T-helper 2 cell treated with Interferon-gamma antibody and Interleukin-4, amounts not matched to agents 5 μg/mL and 100 μg/mL, for 36 hours (primary cell): ENCODE data around the gene LCP1.

Source experiments
- DNase-seq: peaks from one replicate; pipeline ENCODE4 v3.0.0; 2021; ENCODE audit warnings: low spot score
- H3K27ac Mint-ChIP-seq: one replicate; pipeline ENCODE4 v1.8.0; 2021; ENCODE audit warnings: mild to moderate bottlenecking, mixed read lengths
- H3K27me3 Mint-ChIP-seq: one replicate; pipeline ENCODE4 v1.8.0; 2021; ENCODE audit warnings: low read depth, mixed read lengths
- H3K36me3 Mint-ChIP-seq: one replicate; pipeline ENCODE4 v1.8.0; 2021; ENCODE audit warnings: low read depth, mixed read lengths
- H3K4me1 Mint-ChIP-seq: one replicate; pipeline ENCODE4 v1.8.0; 2021; ENCODE audit warnings: low read depth, mixed read lengths
- H3K4me3 Mint-ChIP-seq: one replicate; pipeline ENCODE4 v1.8.0; 2022; ENCODE audit warnings: mild to moderate bottlenecking, moderate library complexity, mixed read lengths
- H3K9me3 Mint-ChIP-seq: one replicate; pipeline ENCODE4 v1.8.0; 2021; ENCODE audit warnings: mixed read lengths

The LCP1 gene

GRCh38 chr13:46103037-46103436, 78.9 kb downstream of the LCP1 start:
- Mint-ChIP-seq H3K27me3 (peaks cover 20% of the 10 kb centered on the region), H3K4me3 (no peak overlapping the region), H3K9me3 (no peaks in the 10 kb centered on the region), H3K4me1 (peaks cover 5% of the 10 kb centered on the region), H3K36me3 (no peaks in the 10 kb centered on the region), H3K27ac (no peak overlapping the region)
- DNase-seq = no peak

GRCh38 chr13:46102255-46102605, 79.7 kb downstream of the LCP1 start:
- no peak for DNase-seq
- peaks cover 16% of the 10 kb centered on the region for H3K27me3 Mint-ChIP-seq
- peaks cover 5% of the 10 kb centered on the region for H3K4me1 Mint-ChIP-seq
- H3K36me3 Mint-ChIP-seq = no peaks in the 10 kb centered on the region
- no peaks in the 10 kb centered on the region for H3K9me3 Mint-ChIP-seq
- no peak overlapping the region for H3K4me3 Mint-ChIP-seq
- no peak overlapping the region for H3K27ac Mint-ChIP-seq

GRCh38 chr13:46101484-46102254, 80.3 kb downstream of the LCP1 start:
- Mint-ChIP-seq H3K4me1 (no peaks in the 10 kb centered on the region), H3K4me3 (no peak overlapping the region), H3K9me3 (no peaks in the 10 kb centered on the region), H3K27ac (no peak overlapping the region), H3K27me3 (peaks cover 14% of the 10 kb centered on the region), H3K36me3 (no peaks in the 10 kb centered on the region)
- DNase-seq = no peak

- H3K4me3 Mint-ChIP-seq = no peak overlapping the region
- no peaks in the 10 kb centered on the region for H3K4me1 Mint-ChIP-seq
Measured at GRCh38 chr13:46101002-46101401, 81.0 kb downstream of the LCP1 start.

GRCh38 chr13:46100191-46100815, 81.7 kb downstream of the LCP1 start:
- Mint-ChIP-seq H3K36me3 (no peaks in the 10 kb centered on the region), H3K27me3 (peaks cover 14% of the 10 kb centered on the region), H3K4me3 (no peak overlapping the region), H3K27ac (no peak overlapping the region), H3K9me3 (no peaks in the 10 kb centered on the region), H3K4me1 (no peaks in the 10 kb centered on the region)
- no peak for DNase-seq

More at GRCh38 chr13:46101002-46101401, 81.0 kb downstream of the LCP1 start:
- no peaks in the 10 kb centered on the region for H3K36me3 Mint-ChIP-seq
- H3K9me3 Mint-ChIP-seq = no peaks in the 10 kb centered on the region
- DNase-seq = no peak
- no peak overlapping the region for H3K27ac Mint-ChIP-seq
- H3K27me3 Mint-ChIP-seq = peaks cover 16% of the 10 kb centered on the region

GRCh38 chr13:46097663-46098062, 84.3 kb downstream of the LCP1 start:
- H3K9me3 Mint-ChIP-seq = no peaks in the 10 kb centered on the region
- H3K27ac Mint-ChIP-seq = no peak overlapping the region
- H3K4me1 Mint-ChIP-seq = no peaks in the 10 kb centered on the region
- peaks cover 24% of the 10 kb centered on the region for H3K27me3 Mint-ChIP-seq
- no peaks in the 10 kb centered on the region for H3K36me3 Mint-ChIP-seq
- no peak for DNase-seq
- no peak overlapping the region for H3K4me3 Mint-ChIP-seq

GRCh38 chr13:46097015-46097414, 85.0 kb downstream of the LCP1 start:
- H3K4me3 Mint-ChIP-seq = no peak overlapping the region
- no peak for DNase-seq
- H3K36me3 Mint-ChIP-seq = no peaks in the 10 kb centered on the region
- no peak overlapping the region for H3K27ac Mint-ChIP-seq
- H3K9me3 Mint-ChIP-seq = no peaks in the 10 kb centered on the region
- H3K27me3 Mint-ChIP-seq = peaks cover 27% of the 10 kb centered on the region
- no peaks in the 10 kb centered on the region for H3K4me1 Mint-ChIP-seq

- peaks cover 27% of the 10 kb centered on the region for H3K27me3 Mint-ChIP-seq
- no peak for DNase-seq
- no peaks in the 10 kb centered on the region for H3K36me3 Mint-ChIP-seq
- no peaks in the 10 kb centered on the region for H3K9me3 Mint-ChIP-seq
- H3K4me1 Mint-ChIP-seq = no peaks in the 10 kb centered on the region
- H3K27ac Mint-ChIP-seq = no peak overlapping the region
- H3K4me3 Mint-ChIP-seq = no peak overlapping the region
Measured at GRCh38 chr13:46094478-46094877, 87.5 kb downstream of the LCP1 start.

- Mint-ChIP-seq H3K27ac (no peak overlapping the region), H3K4me3 (no peak overlapping the region), H3K4me1 (peaks cover 4% of the 10 kb centered on the region), H3K36me3 (no peaks in the 10 kb centered on the region), H3K27me3 (peaks cover 15% of the 10 kb centered on the region), H3K9me3 (no peaks in the 10 kb centered on the region)
- no peak for DNase-seq
Measured at GRCh38 chr13:46088821-46089562, 93.0 kb downstream of the LCP1 start.

GRCh38 chr13:46087481-46087880, 94.5 kb downstream of the LCP1 start:
- H3K4me1 Mint-ChIP-seq = peaks cover 4% of the 10 kb centered on the region

GRCh38 chr13:46086985-46087384, 95.0 kb downstream of the LCP1 start:
- no peaks in the 10 kb centered on the region for H3K9me3 Mint-ChIP-seq
- no peaks in the 10 kb centered on the region for H3K36me3 Mint-ChIP-seq
- no peak overlapping the region for H3K4me3 Mint-ChIP-seq
- H3K27me3 Mint-ChIP-seq = peaks cover 8% of the 10 kb centered on the region
- H3K4me1 Mint-ChIP-seq = peaks cover 4% of the 10 kb centered on the region
- no peak for DNase-seq
- H3K27ac Mint-ChIP-seq = no peak overlapping the region

More at GRCh38 chr13:46087481-46087880, 94.5 kb downstream of the LCP1 start:
- Mint-ChIP-seq H3K27ac (no peak overlapping the region), H3K36me3 (no peaks in the 10 kb centered on the region), H3K4me3 (no peak overlapping the region), H3K9me3 (no peaks in the 10 kb centered on the region), H3K27me3 (peaks cover 8% of the 10 kb centered on the region)
- no peak for DNase-seq

- no peak for DNase-seq
- no peaks in the 10 kb centered on the region for H3K9me3 Mint-ChIP-seq
- H3K36me3 Mint-ChIP-seq = no peaks in the 10 kb centered on the region
- H3K27ac Mint-ChIP-seq = no peak overlapping the region
- peaks cover 4% of the 10 kb centered on the region for H3K4me1 Mint-ChIP-seq
- H3K4me3 Mint-ChIP-seq = no peak overlapping the region
- H3K27me3 Mint-ChIP-seq = peaks cover 7% of the 10 kb centered on the region
Measured at GRCh38 chr13:46086421-46086922, 95.5 kb downstream of the LCP1 start.

GRCh38 chr13:46085737-46086136, 96.2 kb downstream of the LCP1 start:
- H3K9me3 Mint-ChIP-seq = no peaks in the 10 kb centered on the region
- H3K27me3 Mint-ChIP-seq = peaks cover 7% of the 10 kb centered on the region
- no peak overlapping the region for H3K27ac Mint-ChIP-seq
- peaks cover 4% of the 10 kb centered on the region for H3K4me1 Mint-ChIP-seq
- H3K4me3 Mint-ChIP-seq = no peak overlapping the region
- H3K36me3 Mint-ChIP-seq = no peaks in the 10 kb centered on the region
- no peak for DNase-seq

- Mint-ChIP-seq H3K36me3 (no peaks in the 10 kb centered on the region), H3K4me3 (no peak overlapping the region), H3K27me3 (peaks cover 20% of the 10 kb centered on the region), H3K4me1 (peaks cover 4% of the 10 kb centered on the region), H3K9me3 (no peaks in the 10 kb centered on the region), H3K27ac (no peak overlapping the region)
- no peak for DNase-seq
Measured at GRCh38 chr13:46082324-46082723, 99.7 kb downstream of the LCP1 start.
